Measurements from ENCODE around the gene STK32B.

STK32B gene

DNA sequence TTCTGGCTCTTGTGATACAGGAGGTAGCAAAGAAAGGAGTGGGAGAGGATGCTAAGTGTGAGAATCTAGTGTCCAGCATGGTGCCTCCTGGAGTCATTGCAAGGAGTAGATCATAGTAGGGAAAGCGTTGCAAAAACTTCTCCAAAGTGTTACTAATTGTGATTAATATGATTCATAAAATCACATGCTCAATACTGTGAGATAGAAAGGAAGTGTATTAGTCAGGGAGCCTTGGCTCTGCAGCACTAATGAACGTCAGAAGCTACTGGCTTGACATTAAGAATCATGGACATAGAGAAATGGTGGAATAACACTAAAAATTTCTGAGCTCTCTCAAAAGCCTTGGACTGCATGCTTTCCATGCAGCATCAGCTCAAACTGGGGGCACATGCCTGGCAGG, 358.0 kb downstream of the STK32B start:
- Histone ChIP-seq H3K27me3 (no peaks in the 10 kb centered on the region; the same call in 1 of the 2 replicates), H3K4me3 (ENCODE audit: low read depth, low read length) (no peak overlapping the region), H3K4me1 (no peaks in the 10 kb centered on the region), H3K9me3 (no peaks in the 10 kb centered on the region), H3K36me3 (no peaks in the 10 kb centered on the region)
- TF ChIP-seq, protein P1, sequence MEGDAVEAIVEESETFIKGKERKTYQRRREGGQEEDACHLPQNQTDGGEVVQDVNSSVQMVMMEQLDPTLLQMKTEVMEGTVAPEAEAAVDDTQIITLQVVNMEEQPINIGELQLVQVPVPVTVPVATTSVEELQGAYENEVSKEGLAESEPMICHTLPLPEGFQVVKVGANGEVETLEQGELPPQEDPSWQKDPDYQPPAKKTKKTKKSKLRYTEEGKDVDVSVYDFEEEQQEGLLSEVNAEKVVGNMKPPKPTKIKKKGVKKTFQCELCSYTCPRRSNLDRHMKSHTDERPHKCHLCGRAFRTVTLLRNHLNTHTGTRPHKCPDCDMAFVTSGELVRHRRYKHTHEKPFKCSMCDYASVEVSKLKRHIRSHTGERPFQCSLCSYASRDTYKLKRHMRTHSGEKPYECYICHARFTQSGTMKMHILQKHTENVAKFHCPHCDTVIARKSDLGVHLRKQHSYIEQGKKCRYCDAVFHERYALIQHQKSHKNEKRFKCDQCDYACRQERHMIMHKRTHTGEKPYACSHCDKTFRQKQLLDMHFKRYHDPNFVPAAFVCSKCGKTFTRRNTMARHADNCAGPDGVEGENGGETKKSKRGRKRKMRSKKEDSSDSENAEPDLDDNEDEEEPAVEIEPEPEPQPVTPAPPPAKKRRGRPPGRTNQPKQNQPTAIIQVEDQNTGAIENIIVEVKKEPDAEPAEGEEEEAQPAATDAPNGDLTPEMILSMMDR (IDR thresholded peaks at IDR 0.05; ENCODE audit: low read depth, low read length) = no peak
- DNase-seq = no peak

DNA sequence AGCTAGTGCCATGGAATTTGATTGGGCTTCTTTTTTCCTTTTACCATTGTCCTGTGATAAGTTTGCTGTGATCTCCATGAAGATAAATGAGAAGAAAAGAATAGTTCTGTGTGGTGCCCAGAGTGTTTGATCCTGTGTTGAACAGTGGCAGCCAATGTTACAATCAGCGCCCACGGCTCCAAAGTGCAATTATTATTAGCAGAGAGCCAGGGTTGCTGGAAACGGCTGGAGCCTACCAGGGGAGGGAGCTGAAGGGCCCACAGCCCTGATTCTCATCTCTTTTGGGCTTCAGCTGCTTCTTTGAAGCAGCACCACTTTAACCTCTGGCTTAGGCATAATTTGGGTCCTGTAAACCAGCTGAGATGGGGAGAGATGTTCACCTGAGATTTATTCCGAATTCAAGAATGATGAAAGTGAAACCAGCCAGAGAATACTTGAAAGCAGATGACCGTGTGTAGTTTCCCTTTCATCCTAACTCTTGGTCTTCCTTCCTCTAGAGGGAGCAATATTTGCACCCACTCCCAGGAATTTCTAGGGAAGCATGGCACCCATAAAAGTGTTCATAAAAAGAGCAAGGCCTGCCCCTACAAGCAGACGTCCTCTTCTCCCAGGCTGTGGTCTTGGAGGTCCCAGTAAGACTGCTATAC, 358.8 kb downstream of the STK32B start:
- TF ChIP-seq, protein P1 (IDR thresholded peaks at IDR 0.05; ENCODE audit: low read depth, low read length) = peak; percentile 2; the same call in 1 of the 2 replicates
- H3K27me3 ChIP-seq = no peaks in the 10 kb centered on the region; the same call in 1 of the 2 replicates
- no peaks in the 10 kb centered on the region for H3K9me3 ChIP-seq
- no peaks in the 10 kb centered on the region for H3K36me3 ChIP-seq
- no peak overlapping the region for H3K4me3 ChIP-seq (ENCODE audit: low read depth, low read length)
- no peaks in the 10 kb centered on the region for H3K4me1 ChIP-seq
- no peak for DNase-seq

DNA sequence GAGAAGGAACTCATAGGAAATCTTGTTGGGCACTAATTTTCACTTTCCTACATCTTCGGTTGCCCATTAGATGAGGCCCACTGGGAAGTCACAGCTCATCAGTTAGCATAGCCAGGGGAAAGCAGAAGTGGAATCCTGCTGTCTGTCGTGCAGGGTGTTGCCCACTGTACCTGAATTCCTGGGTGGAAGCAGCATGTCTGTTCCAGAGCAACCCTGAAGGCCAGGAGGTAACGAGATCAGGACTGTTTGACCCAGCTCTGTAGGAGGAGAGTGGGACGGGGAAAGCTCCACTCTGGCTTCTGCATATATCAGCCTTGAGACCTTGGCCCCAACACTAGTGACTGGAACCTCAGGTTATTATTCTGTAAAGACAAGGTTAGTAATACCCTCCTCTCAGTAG, 361.0 kb downstream of the STK32B start:
- Histone ChIP-seq H3K36me3 (no peaks in the 10 kb centered on the region), H3K9me3 (no peaks in the 10 kb centered on the region), H3K27me3 (no peaks in the 10 kb centered on the region; the same call in none of the 2 replicates), H3K4me3 (ENCODE audit: low read depth, low read length) (no peak overlapping the region), H3K4me1 (no peaks in the 10 kb centered on the region)
- TF ChIP-seq, protein P1 (IDR thresholded peaks at IDR 0.05; ENCODE audit: low read depth, low read length) = no peak
- DNase-seq = no peak

DNA sequence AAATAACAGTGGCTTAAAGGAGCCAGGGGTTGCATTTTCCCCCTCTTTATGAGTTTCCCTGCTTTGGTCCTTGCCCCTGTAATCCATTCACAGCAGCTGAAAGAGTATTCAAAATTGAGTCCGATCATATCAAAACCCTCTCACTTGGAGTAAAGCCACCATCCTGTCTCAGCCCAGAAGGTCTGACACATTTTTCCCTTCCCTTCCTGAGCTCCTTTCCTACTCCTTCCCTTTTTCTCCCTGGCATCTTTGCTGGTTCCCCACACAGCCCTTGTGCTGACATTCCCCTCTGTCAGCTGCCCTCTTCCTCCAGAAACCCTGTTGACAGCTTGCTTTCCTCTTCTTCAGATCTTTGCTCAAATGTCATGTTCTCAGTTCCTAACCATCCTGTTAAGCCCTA, 361.5 kb downstream of the STK32B start:
- Histone ChIP-seq H3K9me3 (no peaks in the 10 kb centered on the region), H3K4me1 (no peaks in the 10 kb centered on the region), H3K4me3 (ENCODE audit: low read depth, low read length) (no peak overlapping the region), H3K36me3 (no peaks in the 10 kb centered on the region), H3K27me3 (no peaks in the 10 kb centered on the region; the same call in none of the 2 replicates)
- TF ChIP-seq, protein P1 (IDR thresholded peaks at IDR 0.05; ENCODE audit: low read depth, low read length) = no peak
- DNase-seq = no peak

DNA sequence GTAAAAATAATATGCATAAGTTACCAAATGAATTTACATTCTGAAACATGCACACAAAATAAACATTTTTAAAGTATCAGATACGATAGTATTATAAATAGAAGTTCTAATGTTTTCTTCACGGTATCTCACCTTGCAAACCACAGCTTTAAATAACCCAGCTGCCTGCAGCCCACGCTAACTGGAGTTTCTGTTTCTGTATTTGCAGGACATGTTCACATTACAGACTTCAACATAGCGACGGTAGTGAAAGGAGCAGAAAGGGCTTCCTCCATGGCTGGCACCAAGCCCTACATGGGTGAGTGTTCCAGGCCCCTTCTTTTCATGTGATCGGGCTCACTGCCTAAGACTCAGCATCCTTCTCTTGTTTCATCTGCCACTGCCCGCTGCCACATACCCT, 365.4 kb downstream of the STK32B start:
- TF ChIP-seq, protein P1 (IDR thresholded peaks at IDR 0.05; ENCODE audit: low read depth, low read length) = no peak
- no peaks in the 10 kb centered on the region for H3K9me3 ChIP-seq
- no peaks in the 10 kb centered on the region; the same call in none of the 2 replicates for H3K27me3 ChIP-seq
- no peak overlapping the region for H3K4me3 ChIP-seq (ENCODE audit: low read depth, low read length)
- no peaks in the 10 kb centered on the region for H3K4me1 ChIP-seq
- H3K36me3 ChIP-seq = no peaks in the 10 kb centered on the region
- no peak for DNase-seq

DNA sequence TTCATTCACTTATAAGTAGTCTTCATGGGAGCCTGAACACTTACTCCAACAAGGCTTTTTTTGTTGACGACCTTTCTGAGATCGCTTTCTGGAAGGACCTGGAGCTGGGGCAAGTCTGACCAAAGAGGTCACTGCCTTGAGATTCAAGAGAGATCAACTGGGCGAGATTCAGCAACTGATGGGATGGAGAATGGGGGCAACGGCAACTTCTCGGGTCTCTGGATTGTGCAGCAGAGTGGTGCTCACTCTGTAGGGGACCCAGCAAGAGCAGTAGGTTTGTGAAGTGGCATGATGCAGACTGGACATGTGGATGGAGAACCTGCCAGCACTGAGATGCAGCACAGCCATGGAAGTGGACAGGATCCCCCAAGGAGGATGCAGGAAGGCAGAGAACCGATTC, 369.0 kb downstream of the STK32B start:
- TF ChIP-seq, protein P1 (IDR thresholded peaks at IDR 0.05; ENCODE audit: low read depth, low read length) = no peak
- H3K27me3 ChIP-seq = no peaks in the 10 kb centered on the region; the same call in none of the 2 replicates
- H3K9me3 ChIP-seq = no peaks in the 10 kb centered on the region

More for the DNA sequence above, 369.0 kb downstream of the STK32B start:
- no peaks in the 10 kb centered on the region for H3K36me3 ChIP-seq
- no peaks in the 10 kb centered on the region for H3K4me1 ChIP-seq
- H3K4me3 ChIP-seq (ENCODE audit: low read depth, low read length) = no peak overlapping the region
- no peak for DNase-seq

Measured in BE2C (cell line).